Breast epithelium (tissue), 4 donors: ENCODE results near the gene MYH9. TPM values are rescaled to one million over a fixed set of nuclear protein-coding genes. Genes with fewer than 3 reads are reported as not detected.

Experiments
- DNase-seq, 2 donors: peaks; one replicate each; pipeline ENCODE4 v3.0.0-alpha.2; 2019; ENCODE audit warnings: low spot score in 2 of 2
- H3K27ac ChIP-seq, 2 donors: fragments of 200-600 bp; sonication (generic) in 1 of 2; one replicate each; pipeline ENCODE4 v1.5.1; 2016 to 2019; ENCODE audit warnings: mild to moderate bottlenecking in 1 of 2
- H3K27me3 ChIP-seq, 2 donors: fragments of 200-600 bp; sonication (generic) in 1 of 2; one replicate each; pipeline versions ENCODE4 v1.5.1 to v1.6.0; 2017 to 2019; ENCODE audit warnings: control low read depth in 1 of 2, mild to moderate bottlenecking in 1 of 2
- H3K36me3 ChIP-seq: fragments of 200-600 bp; one replicate; pipeline ENCODE4 v1.5.1; 2019
- H3K4me1 ChIP-seq, 2 donors: fragments of 200-600 bp; sonication (generic); one replicate each; pipeline ENCODE4 v1.5.1; 2016 to 2019; ENCODE audit warnings: control low read depth in 1 of 2
- H3K4me3 ChIP-seq, 3 donors: fragments of 200-600 bp; sonication (generic); 1 replicate in 2 of 3; 2 replicates in 1 of 3; pipeline ENCODE4 v1.5.1; 2016 to 2019; ENCODE audit warnings: mild to moderate bottlenecking in 3 of 3, moderate library complexity in 2 of 3
- H3K9me3 ChIP-seq, 2 donors: fragments of 200-600 bp; sonication (generic) in 1 of 2; one replicate each; pipeline ENCODE4 v1.5.1; 2016 to 2019; ENCODE audit warnings: control low read depth in 1 of 2
- CTCF ChIP-seq, 3 donors: fragments of 450-650 bp; IDR thresholded peaks; one replicate each; pipeline ENCODE4 v1.5.1; 2016 to 2017; ENCODE audit warnings: antibody characterized with exemption in 3 of 3, mild to moderate bottlenecking in 3 of 3, moderate library complexity in 3 of 3
- POLR2A ChIP-seq: fragments of 450-650 bp; IDR thresholded peaks from one replicate; pipeline ENCODE4 v1.6.1; 2016; ENCODE audit warnings: antibody characterized with exemption, mild to moderate bottlenecking, moderate library complexity
- POLR2AphosphoS5 ChIP-seq, 3 donors: sonication (generic); formaldehyde crosslinking; IDR thresholded peaks; one replicate each; pipeline ENCODE4 v1.6.1; 2017; ENCODE audit warnings: antibody characterized with exemption in 3 of 3
- intact Hi-C: fragments of 100-400 bp; cut with DNase I; formaldehyde crosslinking; loops from one replicate; pipeline ENCODE4 v1.15.1; 2023; ENCODE audit warnings: low total_unique reads
- total RNA-seq, 3 donors: library from RNA; depleted of rRNA; stranded (reverse); fragments of >200 nt; gene quantifications; one replicate each; pipeline ENCODE4 v1.1.0, GENCODE V29; 2016

MYH9 gene
- total RNA-seq, 3 donors from 2014 or later = 169 to 392 (median 268) TPM

GRCh38 chr22:36285017-36285416 lies 102.8 kb downstream of the MYH9 start:
- Histone ChIP-seq H3K27me3 (no peaks in the 10 kb centered on the region), H3K36me3 (peaks cover 20% of the 10 kb centered on the region), H3K4me1 (no peaks in the 10 kb centered on the region), H3K4me3 (no peak overlapping the region), H3K9me3 (no peaks in the 10 kb centered on the region), H3K27ac (peak overlapping the region; percentile 73 to 84)
- intact Hi-C loops = no loop called here
- TF ChIP-seq CTCF (IDR thresholded peaks at IDR 0.05) (no peak), POLR2A (no peak), POLR2AphosphoS5 (IDR thresholded peaks at IDR 0.05) (no peak)
- DNase-seq = no peak

GRCh38 chr22:36284171-36284571 lies 103.6 kb downstream of the MYH9 start:
- no peaks in the 10 kb centered on the region for H3K4me1 ChIP-seq
- no peaks in the 10 kb centered on the region for H3K9me3 ChIP-seq
- no peak for TF ChIP-seq POLR2AphosphoS5 (IDR thresholded peaks at IDR 0.05)
- TF ChIP-seq CTCF (IDR thresholded peaks at IDR 0.05) = no peak
- no peak for TF ChIP-seq POLR2A
- intact Hi-C loops = loop anchor here (5.0 kb wide), 1 partner anchor 87 kb away; no protein-coding TSS in a partner anchor
- H3K27me3 ChIP-seq = no peaks in the 10 kb centered on the region
- no peak overlapping the region for H3K4me3 ChIP-seq
- H3K36me3 ChIP-seq = peaks cover 20% of the 10 kb centered on the region
- no peak overlapping the region for H3K27ac ChIP-seq
- no peak for DNase-seq

- Histone ChIP-seq H3K4me3 (no peak overlapping the region), H3K36me3 (peaks cover 10% of the 10 kb centered on the region), H3K27me3 (no peaks in the 10 kb centered on the region), H3K4me1 (no peaks in the 10 kb centered on the region), H3K27ac (peak overlapping the region; percentile 43 to 66), H3K9me3 (no peaks in the 10 kb centered on the region)
- intact Hi-C loops = loop anchor here (5.0 kb wide), 1 partner anchor 85 kb away; no protein-coding TSS in a partner anchor
- TF ChIP-seq POLR2AphosphoS5 (IDR thresholded peaks at IDR 0.05) = no peak
- TF ChIP-seq POLR2A = no peak
- no peak for TF ChIP-seq CTCF (IDR thresholded peaks at IDR 0.05)
- no peak for DNase-seq
Observed at GRCh38 chr22:36282328-36282831, 105.4 kb downstream of the MYH9 start.

GRCh38 chr22:36281781-36282327 lies 105.9 kb downstream of the MYH9 start:
- Histone ChIP-seq H3K27me3 (no peaks in the 10 kb centered on the region), H3K9me3 (no peaks in the 10 kb centered on the region), H3K4me1 (no peaks in the 10 kb centered on the region), H3K27ac (peak overlapping the region; percentile 43 to 66), H3K4me3 (no peak overlapping the region), H3K36me3 (peaks cover 8% of the 10 kb centered on the region)
- TF ChIP-seq CTCF (IDR thresholded peaks at IDR 0.05) = no peak
- TF ChIP-seq POLR2AphosphoS5 (IDR thresholded peaks at IDR 0.05) = peak in 1 of 3 donors; percentile 25
- DNase-seq = no peak
- intact Hi-C loops = loop anchor here (5.0 kb wide), 1 partner anchor 85 kb away; no protein-coding TSS in a partner anchor

- no peak for DNase-seq
- intact Hi-C loops = loop anchor here (5.0 kb wide), 1 partner anchor 83 kb away; no protein-coding TSS in a partner anchor
- Histone ChIP-seq H3K27ac (no peak overlapping the region), H3K9me3 (no peaks in the 10 kb centered on the region), H3K36me3 (no peaks in the 10 kb centered on the region), H3K4me1 (no peaks in the 10 kb centered on the region), H3K4me3 (no peak overlapping the region), H3K27me3 (no peaks in the 10 kb centered on the region)
- TF ChIP-seq CTCF (IDR thresholded peaks at IDR 0.05) (no peak), POLR2A (no peak), POLR2AphosphoS5 (IDR thresholded peaks at IDR 0.05) (no peak)
Observed at GRCh38 chr22:36280379-36280778, 107.4 kb downstream of the MYH9 start.
